Naive B cell (primary cell): ENCODE data around the gene NRG3. TPM values are rescaled to one million over a fixed set of nuclear protein-coding genes. Genes with fewer than 3 reads are reported as not detected.

Experiments
- ATAC-seq, 2 donors: fragments of 150-1000 bp; cut with Tn5 transposase; 2 replicates each; pipeline ENCODE4 v1.10.0; 2021; ENCODE audit warnings: low read depth in 2 of 2, mild to moderate bottlenecking in 2 of 2, moderate library complexity in 2 of 2
- DNase-seq: peaks from one replicate; pipeline ENCODE4 v3.0.0; 2022
- H3K27ac Mint-ChIP-seq, 6 donors: one replicate each; pipeline ENCODE4 v1.8.0; 2020 to 2022; ENCODE audit warnings: mild to moderate bottlenecking in 6 of 6, mixed read lengths in 6 of 6, moderate library complexity in 5 of 6, inconsistent platforms in 2 of 6
- H3K27me3 Mint-ChIP-seq, 3 donors: one replicate each; pipeline ENCODE4 v1.8.0; 2021 to 2022; ENCODE audit warnings: mixed read lengths in 3 of 3, mild to moderate bottlenecking in 1 of 3
- H3K36me3 Mint-ChIP-seq, 2 donors: one replicate each; pipeline ENCODE4 v1.8.0; 2020 to 2022; ENCODE audit warnings: mixed read lengths in 2 of 2, inconsistent platforms in 1 of 2, mild to moderate bottlenecking in 1 of 2
- H3K4me1 Mint-ChIP-seq, 3 donors: one replicate each; pipeline ENCODE4 v1.8.0; 2020 to 2022; ENCODE audit warnings: mixed read lengths in 3 of 3, inconsistent platforms in 1 of 3, mild to moderate bottlenecking in 1 of 3, moderate library complexity in 1 of 3
- H3K4me3 Mint-ChIP-seq, 8 donors: one replicate each; pipeline ENCODE4 v1.8.0; 2020 to 2022; ENCODE audit warnings: mild to moderate bottlenecking in 8 of 8, mixed read lengths in 8 of 8, moderate library complexity in 8 of 8, inconsistent platforms in 2 of 8
- H3K9me3 Mint-ChIP-seq, 7 donors: one replicate each; pipeline ENCODE4 v1.8.0; 2020 to 2022; ENCODE audit warnings: mixed read lengths in 7 of 7, mild to moderate bottlenecking in 5 of 7, inconsistent platforms in 2 of 7, moderate library complexity in 1 of 7
- polyA plus RNA-seq, 6 donors: library from polyadenylated mRNA; unstranded; fragments of 300-500 nt; fragmentation: Illumina TruSeq; gene quantifications; one replicate each; pipeline ENCODE4 v1.2.3, GENCODE V29; 2021; ENCODE audit warnings: low read depth in 6 of 6

Gene NRG3
- polyA plus RNA-seq, 6 donors from 2014 or later: not detected

DNA sequence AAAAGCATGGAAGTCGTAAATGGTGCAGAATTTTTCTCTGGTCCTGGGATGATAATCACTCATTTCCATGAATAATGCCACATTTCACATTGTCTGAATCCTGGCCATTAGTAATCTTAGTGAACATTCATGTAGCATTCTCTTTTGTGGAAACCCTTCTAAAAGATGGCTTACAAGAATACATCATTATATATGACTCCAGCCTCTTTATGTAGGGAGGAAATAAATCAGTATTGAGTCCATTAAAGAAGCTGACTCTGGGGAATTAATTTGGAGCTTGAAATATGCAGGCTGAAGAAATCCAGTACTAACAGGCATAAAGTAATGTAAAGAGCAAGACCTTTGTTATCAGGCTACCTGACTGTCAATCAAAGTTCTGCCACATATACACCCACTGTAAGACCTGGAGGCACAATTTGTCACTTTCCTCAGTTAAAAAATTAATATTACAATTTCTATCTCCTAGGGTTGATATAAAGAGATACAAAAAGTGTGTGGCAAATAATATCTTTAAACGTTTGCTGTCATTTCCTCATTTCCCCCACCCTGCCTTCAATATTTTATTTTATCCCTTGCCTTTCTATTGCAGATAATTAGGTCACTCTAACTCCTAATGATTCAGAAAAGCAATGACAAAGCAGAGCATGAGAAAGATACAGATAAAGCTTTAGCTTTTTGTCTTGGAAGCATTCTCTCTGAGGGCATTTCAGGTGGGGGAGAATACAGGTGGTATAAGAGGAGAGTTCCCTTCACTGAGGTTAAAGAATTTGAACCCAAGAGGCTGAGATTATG is 1142.3 kb downstream of the NRG3 start:
- Mint-ChIP-seq H3K27ac (no peak overlapping the region), H3K4me3 (no peak overlapping the region), H3K4me1 (no peaks in the 10 kb centered on the region), H3K27me3 (no peaks in the 10 kb centered on the region), H3K9me3 (peaks cover 0 to 28% (median 7%) of the 10 kb centered on the region in 7 donors), H3K36me3 (no peaks in the 10 kb centered on the region)
- DNase-seq (no peak), ATAC-seq (no peak)

DNA sequence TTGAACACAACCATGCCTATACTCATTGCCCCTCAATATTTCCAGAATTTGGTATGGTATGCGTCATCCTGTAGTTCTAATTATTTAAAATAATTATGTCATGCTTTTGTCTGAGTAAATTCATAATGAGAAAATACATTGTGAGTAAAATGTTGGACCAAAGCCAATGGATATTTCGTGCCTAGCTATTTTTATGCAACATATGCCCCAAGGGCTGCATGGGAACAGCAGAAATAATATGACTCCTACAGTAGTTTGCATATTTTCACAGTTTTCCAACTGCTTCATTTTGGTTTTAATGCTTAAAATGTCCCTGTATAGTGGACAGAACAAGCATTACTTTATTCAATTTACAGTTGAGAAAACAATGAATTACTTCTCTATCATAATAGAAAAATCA is 1148.7 kb downstream of the NRG3 start:
- Mint-ChIP-seq H3K27ac (no peak overlapping the region), H3K4me1 (no peaks in the 10 kb centered on the region), H3K9me3 (peaks cover 0 to 27% (median 13%) of the 10 kb centered on the region in 7 donors), H3K36me3 (no peaks in the 10 kb centered on the region), H3K4me3 (no peak overlapping the region), H3K27me3 (no peaks in the 10 kb centered on the region)
- DNase-seq (no peak), ATAC-seq (no peak)
